ENCODE results near the gene KLHDC7B. TPM values are rescaled to one million over a fixed set of nuclear protein-coding genes. Genes with fewer than 3 reads are reported as not detected.
A peak's percentile ranks its signal among the peaks of the same experiment; 100 is the strongest.

Gene KLHDC7B
- total and polyA plus RNA-seq, 2 of the 13 experiments (the other 11 are each of a cell fraction or from before 2014, with no cell fraction given): 0.11 TPM; not detected in 1

GRCh38 chr22:50526834-50527801, 18.6 kb upstream of the KLHDC7B start (continued):
- TF ChIP-seq LCORL (IDR thresholded peaks at IDR 0.05) (no peak), LCORL (CRISPR knock-in tag; IDR thresholded peaks at IDR 0.05) (peak; percentile 30; the same call in 1 of the 2 replicates), NCOA2 (CRISPR knock-in tag; IDR thresholded peaks at IDR 0.05) (peak; percentile 43; the same call in 1 of the 2 replicates), ZFY (CRISPR knock-in tag; IDR thresholded peaks at IDR 0.05) (peak; percentile 64), HOXA3 (CRISPR knock-in tag; IDR thresholded peaks at IDR 0.05) (no peak), POLR2G (IDR thresholded peaks at IDR 0.05; ENCODE audit: low read depth, low read length) (peak; percentile 79), TAF15 (IDR thresholded peaks at IDR 0.05; ENCODE audit: low read depth, low read length, poor library complexity, severe bottlenecking) (no peak), MXD4 (CRISPR knock-in tag; IDR thresholded peaks at IDR 0.05) (no peak; the same call in 1 of the 2 replicates), EZH2 (conservative IDR thresholded peaks at IDR 0.05; ENCODE audit: low read depth, low read length) (no peak), PCBP1 (IDR thresholded peaks at IDR 0.05; ENCODE audit: borderline replicate concordance, low read depth, low read length) (0 out of 2 replicates have a peak, but pooled peaks have one; percentile 52), ZFYVE20 (CRISPR knock-in tag; IDR thresholded peaks at IDR 0.05; ENCODE audit: borderline replicate concordance, low read depth) (no peak), NFYB (CRISPR knock-in tag; IDR thresholded peaks at IDR 0.05) (no peak), PITX1 (CRISPR knock-in tag; IDR thresholded peaks at IDR 0.05) (no peak; the same call in 1 of the 2 replicates), ZNF543 (CRISPR knock-in tag; IDR thresholded peaks at IDR 0.05) (peak; percentile 86), ZNF275 (CRISPR knock-in tag; IDR thresholded peaks at IDR 0.05; ENCODE audit: borderline replicate concordance) (no peak), POLR2AphosphoS5 (IDR thresholded peaks at IDR 0.05; ENCODE audit: low read depth, low read length) (peak; percentile 75), CREB1 (IDR thresholded peaks at IDR 0.05) (no peak), CREB1 (CRISPR knock-in tag; IDR thresholded peaks at IDR 0.05) (no peak), KDM2A (CRISPR knock-in tag; IDR thresholded peaks at IDR 0.05; ENCODE audit: borderline replicate concordance, low read depth) (0 out of 2 replicates have a peak, but pooled peaks have one; percentile 71)
- TF ChIP-seq, protein P1, sequence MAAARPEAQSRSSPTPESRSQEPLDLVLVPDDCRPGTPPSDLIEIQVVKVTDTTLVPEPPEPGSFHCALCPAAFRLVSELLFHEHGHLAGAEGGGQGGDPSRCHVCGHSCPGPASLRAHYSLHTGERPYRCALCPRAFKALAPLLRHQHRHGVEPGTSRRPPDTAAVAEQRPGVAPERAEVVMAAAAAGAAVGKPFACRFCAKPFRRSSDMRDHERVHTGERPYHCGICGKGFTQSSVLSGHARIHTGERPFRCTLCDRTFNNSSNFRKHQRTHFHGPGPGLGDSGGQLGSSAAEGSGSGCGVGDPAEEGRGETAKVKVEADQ (CRISPR knock-in tag; IDR thresholded peaks at IDR 0.05; ENCODE audit: borderline replicate concordance): no peak
- TF ChIP-seq, protein P2, sequence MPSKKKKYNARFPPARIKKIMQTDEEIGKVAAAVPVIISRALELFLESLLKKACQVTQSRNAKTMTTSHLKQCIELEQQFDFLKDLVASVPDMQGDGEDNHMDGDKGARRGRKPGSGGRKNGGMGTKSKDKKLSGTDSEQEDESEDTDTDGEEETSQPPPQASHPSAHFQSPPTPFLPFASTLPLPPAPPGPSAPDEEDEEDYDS (CRISPR knock-in tag; IDR thresholded peaks at IDR 0.05): peak; percentile 32; the same call in 1 of the 2 replicates
